Iris pigment epithelial cell (primary cell): Measurements from ENCODE around the gene VPS4B.
"Not testable (repeated sequence)": the region's sequence is repeated elsewhere in the genome, so short reads cannot be mapped to it uniquely, and the experiment has no call there.

Experiments
- DNase-seq: peaks from one replicate; pipeline ENCODE4 v3.0.0-alpha.2; 2011; ENCODE audit warnings: low read depth

The VPS4B gene

DNA sequence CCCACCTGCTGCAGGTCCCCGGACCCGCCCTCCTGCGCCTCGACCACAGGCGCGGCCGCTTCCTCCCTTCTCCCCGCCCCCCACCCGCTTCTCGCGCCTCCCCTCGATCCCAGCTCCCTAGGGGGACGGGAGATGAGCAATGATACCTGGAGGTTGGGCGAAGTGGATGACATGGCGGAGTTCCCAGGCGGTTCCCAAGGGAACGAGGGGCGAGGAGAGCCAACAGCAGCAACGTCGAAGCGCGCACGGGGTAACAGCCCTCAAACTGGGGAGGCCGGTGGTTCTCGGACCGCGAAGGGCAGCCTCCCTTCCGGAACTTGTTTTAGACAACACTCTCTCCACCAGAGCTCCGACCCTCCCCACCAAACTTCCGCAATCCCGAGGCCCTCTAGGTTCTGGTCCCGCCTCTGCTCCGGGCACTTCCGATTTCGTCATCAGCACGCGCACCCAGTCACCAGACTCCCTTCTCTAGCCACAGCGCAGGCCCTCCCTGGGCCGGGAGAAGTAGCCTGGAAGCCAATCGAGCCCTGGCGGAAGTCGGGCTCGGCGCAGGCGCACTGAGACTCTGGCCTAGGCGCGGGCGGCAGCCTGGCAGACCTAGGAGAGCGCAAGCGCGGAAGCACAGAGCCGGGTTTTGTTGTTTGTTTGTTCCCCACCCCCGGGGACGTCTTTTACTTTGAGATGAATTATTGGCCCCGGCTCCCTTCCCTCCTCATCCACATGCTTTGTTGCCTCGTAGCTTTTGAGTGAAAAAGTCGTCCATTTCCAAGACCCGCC is at the start of gene VPS4B:
VPS4B (minus strand) TSS at position 390 of the 777 bp plus-strand sequence; CDS start at position 173, 217 bp downstream.
- DNase-seq: peak; percentile 100

DNA sequence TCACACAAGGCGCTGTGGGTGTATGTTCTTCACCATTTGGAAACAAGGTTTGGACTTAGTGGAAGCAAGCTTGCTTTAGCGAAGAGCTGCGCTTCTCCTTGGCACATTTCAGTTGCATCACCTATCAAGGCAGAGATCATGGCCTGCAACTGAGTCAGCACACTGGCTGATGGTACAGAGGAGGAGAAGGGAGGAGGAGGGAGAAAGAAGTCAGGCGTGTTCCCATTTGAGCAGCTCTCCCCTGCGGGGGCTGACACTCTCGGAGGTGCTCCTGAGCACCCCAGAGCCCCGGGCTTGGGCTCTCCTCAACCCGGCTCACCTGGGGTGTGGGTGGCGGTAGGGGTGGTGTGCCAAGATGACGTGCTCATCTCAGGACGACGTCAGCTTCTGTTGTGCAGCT is 48.5 kb upstream of the VPS4B start:
- DNase-seq: no peak

DNA sequence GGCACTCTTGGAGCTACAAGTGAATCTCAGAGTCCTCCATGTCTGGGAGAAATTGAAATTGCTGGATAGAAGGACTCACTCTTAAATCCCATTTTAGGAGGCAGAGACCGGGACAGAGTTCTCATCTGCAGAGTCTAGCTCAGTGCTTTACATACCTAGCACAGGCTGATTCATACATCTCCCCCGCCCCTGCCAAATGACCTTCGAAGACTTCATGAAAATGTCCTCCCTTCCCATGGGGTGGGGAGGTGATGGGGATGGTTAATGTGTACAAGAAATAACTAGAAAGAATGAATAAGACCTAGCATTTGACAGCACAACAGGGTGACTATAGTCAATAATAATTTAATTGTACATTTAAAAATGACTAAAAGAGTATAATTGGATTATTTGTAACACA is 46.3 kb upstream of the VPS4B start:
- no peak for DNase-seq

DNA sequence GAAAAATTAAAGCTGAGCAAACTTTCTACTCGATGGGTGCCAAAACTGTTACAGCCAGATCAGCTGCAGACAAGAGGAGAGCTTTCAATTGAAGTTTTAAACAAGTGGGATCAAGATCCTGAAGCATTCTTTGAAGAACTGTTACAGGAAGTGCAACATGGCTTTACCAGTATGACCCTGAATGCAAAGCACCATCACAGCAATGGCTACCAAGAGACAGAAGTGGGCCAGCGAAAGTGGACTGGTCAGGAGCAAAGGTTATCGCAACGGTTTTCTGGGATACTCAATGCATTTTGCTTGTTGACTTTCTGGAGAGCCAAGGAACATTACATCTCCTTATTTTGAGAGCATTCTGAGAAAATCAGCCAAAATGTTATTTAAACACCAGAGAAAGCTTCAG is 45.4 kb upstream of the VPS4B start:
- no peak for DNase-seq

DNA sequence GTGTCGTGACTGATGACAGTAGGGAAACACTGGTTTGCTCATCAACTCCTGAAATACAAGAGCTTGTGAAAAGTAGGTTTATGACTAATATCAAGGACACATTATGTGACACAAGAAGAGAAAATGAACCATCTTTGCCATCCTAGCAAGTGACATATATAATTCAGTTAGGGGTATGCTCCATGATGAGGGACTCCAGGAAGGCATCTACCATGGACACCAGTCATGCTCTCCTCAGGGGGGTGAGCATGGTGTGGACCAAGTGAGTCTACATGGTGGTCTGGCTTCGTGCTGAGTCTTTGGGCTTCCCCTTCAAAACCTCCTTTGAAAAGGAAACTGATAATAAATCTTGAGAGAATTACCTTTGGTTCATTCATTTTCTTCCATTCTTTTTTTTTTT is 42.8 kb upstream of the VPS4B start:
- no peak for DNase-seq

DNA sequence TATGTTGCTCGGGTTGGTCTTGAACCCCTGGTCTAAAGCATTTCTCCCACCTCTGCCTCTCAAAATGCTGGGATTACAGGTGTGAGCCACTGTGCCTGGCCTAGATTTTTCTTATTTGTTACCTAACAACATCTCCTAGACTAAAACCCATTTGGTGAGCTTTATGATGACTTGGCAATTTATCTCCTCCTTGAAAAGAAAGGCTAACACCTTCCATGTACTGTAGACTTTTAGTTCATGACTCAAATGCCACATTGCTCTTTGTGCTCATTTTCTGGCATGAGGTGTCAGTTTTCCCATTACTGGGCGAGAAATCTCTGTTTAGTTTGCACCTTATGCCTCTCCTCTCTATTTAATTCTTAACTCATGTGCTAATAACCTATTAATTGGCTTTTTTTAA is 42.2 kb upstream of the VPS4B start:
- DNase-seq: no peak

DNA sequence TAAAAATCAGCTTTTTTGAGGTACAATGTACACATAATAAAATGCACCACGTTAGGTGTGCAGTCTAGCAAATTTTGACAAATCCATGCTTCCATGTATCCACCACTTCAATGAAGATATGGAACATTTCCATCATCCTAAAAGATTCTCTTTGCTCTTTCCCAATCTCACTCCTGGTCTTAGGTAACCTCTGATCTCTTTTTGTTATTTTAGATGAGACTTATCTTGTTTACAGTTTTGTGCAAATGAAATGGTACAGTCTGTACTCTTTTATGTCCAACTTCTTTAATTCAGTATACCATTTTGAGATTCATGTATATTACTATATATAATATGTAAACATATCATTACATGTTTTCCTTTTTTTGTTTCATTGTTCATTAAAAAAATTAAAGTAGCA is 38.1 kb upstream of the VPS4B start:
- no peak for DNase-seq

DNA sequence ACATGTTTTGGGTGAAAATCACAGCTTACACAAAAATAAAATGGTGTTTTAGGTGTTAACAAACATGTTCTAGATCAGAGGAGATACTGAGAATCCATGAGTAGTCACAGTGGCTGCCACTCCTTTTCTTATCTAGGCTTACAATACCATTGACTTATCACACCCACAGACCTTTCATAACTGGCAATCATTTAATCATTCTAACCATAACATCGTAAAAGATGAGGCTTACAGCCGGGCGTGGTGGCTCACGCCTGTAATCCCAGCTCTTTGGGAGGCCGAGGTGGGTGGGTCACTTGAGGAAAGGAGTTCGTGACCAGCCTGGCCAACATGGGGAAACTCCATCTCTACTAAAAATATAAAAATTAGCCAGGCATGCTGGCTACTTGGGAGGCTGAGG is 35.7 kb upstream of the VPS4B start:
- no peak for DNase-seq

DNA sequence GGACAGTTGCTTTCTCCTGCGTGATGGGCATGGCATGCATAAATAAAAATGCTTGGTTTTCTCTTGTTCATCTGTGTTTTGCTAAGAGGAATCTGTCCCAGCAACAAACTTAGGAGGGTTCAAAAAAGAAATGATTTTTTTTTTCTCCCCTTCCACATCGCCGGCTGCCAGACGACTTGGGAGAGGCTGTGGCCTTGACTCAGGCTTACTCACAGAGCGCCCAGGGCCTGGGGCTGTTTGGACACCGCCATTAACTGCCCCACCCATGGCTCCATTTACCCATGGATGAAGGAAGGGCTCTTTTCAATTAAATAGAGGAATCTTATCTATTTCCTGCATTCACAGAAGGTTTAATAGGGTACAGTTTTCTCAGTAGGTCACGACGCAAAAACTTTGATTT is 32.2 kb upstream of the VPS4B start:
- DNase-seq: no peak

DNA sequence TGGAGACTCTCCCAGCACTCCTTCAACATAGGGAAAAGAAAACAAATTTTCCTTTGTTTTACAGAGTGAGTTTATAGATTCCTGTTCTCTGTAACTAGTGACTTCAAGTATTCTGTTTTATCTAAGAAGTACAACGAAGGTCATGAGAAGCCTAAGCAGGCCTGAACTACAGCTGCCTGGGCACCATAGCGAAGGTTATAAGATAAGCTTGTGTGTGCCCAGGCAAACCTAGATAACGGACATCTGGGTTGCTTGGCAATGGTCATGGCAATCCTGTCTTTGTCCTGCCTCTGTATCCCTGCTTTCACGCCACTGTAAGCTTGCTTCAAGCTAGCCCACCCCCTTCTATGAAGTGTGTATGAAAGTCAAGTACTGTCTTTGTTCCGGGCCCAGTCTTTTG is 30.5 kb upstream of the VPS4B start:
- not testable (repeated sequence) for DNase-seq

DNA sequence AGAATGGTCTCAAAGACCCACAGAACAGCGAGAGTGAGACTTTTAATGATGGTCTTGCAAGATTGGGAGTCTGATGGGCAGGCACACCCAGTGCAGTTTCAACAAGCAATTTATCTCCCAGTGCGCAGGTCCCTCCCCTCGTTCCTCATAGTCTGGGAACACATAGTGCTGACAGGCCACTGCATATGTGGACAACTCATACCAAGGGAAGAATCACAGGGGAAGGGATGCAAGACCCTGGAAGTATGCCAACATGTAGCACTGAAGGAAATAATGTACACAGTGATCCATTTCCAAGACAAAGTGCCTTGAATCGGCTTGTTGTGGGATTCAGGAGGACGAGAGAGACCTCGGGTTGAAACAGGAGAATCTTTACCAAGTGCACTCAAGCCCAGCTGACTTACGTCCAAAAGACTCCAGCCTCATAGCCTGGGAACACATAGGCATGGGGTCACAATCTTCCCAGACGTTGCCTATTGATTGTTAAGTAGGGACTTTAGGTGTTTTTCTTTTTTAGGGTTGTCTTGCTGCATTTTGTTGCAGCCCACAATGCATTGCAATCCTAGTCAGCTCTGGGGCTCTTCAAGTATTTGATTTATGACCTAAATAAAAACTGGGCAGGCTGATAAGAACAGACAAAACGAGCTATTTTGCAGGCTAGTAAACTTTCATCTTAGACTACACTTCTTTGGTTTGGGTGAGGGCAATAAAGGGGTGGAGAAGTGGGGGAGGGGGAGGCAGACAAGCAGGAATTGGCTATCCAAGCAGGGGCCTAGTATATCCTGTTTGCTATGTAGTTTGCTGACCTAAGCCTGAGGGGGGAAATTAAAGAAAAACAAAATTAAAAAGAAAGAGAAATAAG is 29.8 kb upstream of the VPS4B start:
- peak; percentile 17 for DNase-seq

DNA sequence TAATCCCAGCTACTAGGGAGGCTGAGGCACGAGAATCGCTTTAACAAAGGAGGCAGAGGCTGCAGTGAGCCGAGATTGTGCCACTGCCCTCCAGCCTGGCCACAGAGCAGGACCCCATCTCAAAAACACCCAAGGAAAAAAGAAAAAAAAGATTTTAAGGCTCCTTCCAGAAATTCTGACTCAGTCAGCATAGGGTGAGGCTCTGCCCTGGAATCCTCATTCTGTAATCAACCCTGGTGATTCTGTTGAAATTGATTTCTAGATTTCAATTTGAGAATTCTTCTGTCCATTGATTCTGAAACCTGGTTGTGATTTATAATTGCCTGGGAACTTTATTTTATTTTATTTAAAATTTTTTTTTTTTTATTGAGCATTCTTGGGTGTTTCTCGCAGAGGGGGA is 27.1 kb upstream of the VPS4B start:
- no peak for DNase-seq

DNA sequence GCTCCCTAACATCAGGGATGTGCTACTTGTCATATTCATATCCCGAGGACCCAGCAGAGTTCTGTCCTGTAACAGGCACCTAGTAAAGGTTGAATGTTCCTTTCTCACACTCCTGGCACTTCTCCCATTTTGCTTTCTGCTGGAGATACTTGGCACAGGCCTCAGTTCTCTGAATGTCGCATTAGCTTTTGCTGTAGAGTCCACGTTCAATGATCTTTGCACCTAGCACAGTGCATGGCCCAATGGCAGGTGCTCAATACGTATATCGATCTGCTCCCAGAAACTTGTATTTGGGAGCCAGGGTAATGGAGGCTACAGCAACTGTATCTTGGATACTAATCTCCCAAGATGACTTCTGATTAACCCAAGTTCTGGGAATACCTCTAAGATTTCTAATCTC is 24.8 kb upstream of the VPS4B start:
- DNase-seq: no peak

DNA sequence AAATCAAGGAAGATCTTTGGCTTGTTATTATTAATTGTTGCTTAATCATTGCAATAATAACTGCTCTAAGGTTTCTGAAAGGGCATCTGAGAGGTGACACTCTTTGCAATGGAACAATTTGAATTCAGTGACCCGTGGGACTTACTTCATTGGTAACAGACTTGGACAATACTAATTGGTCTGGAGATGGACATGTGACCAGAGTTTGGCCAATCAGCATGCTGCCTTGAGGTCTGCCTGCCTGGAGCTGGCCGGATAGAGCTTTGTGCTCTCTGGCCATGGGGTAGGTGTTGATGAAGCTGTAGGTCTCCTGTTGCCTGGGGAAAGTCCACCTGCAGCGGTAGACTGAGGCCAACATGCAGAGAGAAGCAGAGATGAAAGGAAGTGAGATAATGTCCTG is 24.0 kb upstream of the VPS4B start:
- no peak for DNase-seq

DNA sequence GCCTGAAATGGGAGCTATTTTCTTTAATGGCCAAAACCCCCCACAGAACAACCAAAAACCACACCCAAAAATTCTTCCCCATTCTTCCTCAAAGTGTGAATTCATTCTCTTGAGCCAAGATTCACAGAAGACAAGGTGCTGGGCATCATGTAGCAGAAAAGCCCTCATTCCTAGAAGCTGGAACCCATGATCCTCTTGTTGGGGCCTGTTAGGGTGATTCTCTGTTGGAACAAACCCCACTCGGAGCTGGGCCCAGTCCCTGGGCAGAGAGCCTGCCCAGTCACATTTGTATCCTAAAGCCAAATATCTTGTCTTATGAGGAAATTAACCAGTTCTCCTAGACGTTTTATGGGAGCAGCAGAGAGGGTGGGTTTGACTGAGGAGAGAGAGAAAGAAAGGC is 22.8 kb upstream of the VPS4B start:
- DNase-seq: no peak

DNA sequence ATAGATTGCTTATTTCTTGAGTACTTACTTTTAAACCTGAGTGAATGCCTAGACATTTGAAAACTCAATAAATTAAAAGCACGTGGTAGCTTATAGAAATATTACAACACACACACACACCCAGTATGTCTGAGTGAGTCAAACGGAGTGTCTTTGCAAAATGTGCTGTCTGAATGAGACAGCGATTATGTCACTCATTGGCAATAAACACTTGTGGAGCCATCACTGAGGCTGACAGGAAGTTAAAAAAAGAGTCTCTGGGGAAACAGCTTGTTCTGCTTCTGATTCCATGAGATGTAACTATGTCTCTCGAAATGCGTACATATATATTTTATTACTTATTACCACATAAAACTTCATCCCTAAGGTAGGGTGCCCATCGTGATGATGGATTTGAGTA is 22.3 kb upstream of the VPS4B start:
- DNase-seq: peak; percentile 94

DNA sequence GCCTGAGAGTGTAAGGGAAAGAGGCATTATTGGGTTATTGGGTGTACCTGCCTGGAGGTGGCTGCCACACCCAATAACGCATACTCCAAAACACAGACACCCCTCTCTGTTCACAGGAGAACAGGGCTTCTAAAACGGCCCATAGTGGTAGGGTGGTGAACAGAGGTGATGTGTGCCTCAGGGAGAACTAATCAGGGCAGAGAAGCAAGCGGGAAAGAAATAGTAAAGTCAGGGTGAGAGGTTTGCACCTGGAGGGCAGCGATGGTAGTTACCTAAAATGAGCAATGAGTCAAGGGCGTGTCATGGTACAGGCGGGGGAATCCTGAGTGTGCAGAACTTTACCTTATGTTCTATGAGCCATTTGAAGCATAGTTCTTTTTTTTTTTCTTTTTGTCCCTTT is 21.6 kb upstream of the VPS4B start:
- DNase-seq: no peak

DNA sequence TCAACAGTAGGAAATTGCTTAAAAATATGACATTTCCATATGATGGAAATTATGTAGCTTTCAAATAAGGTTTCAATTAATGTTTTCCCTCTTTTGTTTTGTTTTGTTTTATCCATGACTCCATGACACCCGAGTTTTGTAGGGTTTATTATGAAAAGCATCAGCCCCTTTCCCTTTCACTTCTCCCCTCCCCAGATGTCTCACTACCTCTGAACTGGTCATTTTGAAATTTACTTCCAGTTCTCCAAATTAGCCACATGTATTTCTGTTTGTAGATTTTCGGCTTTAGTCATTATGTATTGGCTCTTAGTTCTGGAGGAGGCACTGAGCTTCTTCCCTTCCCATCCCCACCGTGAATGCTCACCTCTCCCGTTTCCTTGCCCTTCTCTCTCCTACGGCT is 18.6 kb upstream of the VPS4B start:
- DNase-seq: no peak

DNA sequence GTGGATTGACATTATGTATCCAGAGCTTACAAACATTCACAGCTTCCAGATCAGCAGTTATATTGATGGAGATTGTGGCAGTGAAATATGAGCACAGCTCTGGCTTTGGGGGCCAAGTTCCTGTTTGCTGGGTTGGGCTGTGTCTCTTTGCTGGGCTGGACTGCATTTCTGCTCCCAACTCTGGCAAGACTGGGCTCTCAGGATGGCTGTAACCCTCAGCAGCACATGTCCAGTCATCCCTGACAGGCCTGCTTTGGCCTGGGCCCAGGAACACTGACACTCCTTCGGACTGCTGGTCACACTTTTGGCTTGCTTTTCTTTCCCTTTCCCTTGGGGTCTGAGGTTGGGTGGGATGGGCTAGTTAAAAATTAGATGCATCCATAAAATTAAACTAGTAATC is 17.9 kb upstream of the VPS4B start:
- peak; percentile 13 for DNase-seq

DNA sequence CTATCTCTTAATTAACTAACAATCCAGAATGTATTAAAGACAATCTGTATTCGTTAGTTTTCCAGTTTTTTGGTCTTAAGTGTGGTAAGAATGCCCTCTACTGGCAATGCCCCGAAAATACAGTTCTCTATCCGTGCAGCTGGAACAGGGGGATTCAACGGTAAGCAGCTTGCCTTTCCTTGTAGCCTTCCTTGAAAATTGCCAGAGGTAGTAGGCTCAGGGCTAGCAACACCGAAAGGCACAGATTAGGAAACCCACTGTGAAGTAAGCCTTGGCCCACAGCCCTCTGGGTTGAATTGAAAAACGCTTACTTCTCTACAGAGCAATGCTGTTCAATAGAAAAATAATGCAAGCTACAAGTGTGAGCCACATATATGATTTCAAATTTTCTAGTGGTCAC is 17.1 kb upstream of the VPS4B start:
- DNase-seq: peak; percentile 67

DNA sequence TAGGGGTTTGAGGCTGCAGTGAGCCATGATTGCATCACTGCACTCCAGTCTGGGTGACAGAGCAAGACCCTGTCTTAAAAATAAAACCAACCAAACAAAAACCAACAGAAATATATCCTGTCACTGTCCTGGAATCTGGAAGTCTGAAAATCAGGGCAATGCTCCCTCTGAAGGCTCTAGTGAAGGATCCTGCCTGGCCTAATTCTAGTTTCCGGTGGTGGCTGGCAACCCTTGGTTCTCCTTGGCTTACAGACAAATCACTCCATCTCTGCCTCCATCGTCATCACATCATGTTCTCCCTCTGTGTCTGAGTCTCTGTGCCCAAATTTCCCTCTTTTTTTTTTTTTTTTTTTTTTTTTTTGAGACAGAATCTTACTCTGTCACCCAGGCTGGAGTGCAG is 15.9 kb upstream of the VPS4B start:
- DNase-seq: no peak

DNA sequence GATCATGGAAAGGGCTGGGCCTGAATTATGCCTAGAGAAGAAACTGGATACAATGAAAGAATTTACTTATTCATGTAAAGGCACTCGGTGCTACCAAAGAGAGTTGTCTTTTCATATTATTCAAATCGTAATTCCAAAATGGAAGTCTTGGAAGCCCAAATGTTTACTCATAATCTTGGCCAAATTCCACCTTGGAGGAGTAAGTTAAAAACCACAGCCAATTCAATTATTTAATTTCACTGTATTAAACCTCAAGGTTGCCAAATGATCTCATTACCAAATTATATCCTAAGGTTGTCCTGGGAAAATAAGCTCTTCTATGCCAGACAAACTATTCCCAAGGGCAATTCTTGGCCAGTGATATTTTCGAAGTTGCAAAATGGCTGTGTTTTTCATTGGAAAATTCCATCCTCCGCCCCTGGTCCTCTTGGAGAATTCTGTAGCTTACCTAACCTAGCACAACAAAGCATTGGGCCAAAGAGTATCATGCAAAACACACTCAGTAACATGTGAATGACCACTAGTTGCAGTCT is 11.1 kb upstream of the VPS4B start:
- no peak for DNase-seq

DNA sequence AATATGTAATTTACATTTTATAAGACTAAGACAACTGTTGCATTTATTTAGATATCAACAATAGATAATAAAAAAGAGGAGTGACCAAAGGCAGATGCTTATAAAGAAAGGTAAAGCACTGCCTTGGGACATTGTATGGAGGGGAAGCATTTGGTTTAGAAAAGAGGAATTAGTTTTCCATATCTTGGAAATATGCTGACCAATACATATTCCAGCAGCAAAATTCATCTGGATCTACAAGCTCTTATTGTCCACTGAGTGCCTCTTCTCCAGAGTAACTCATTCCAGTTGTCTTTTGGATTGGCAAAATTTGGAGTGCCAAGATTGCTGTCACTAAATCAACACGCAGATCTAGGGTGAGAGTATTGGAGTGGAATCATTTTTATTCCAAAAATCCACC is 8.9 kb upstream of the VPS4B start:
- DNase-seq: no peak
